NCI-H69 (cell line): ENCODE measurements around the gene PDAP1.
"Not testable (repeated sequence)": the region's sequence is repeated elsewhere in the genome, so short reads cannot be mapped to it uniquely, and the experiment has no call there.

Source experiments
- DNase-seq: peaks from one replicate; lab custom pipeline; 2025; lab: John Stamatoyannopoulos, UW

Gene PDAP1

GRCh38 chr7:99408379-99409191 is at the start of gene PDAP1, which contains the start of gene BUD31:
Gene PDAP1, minus strand, starts transcription at chr7:99408597. Its CDS starts 49 bp downstream, at chr7:99408548.
Gene BUD31, plus strand, starts transcription at chr7:99408969. Its CDS starts 2,124 bp downstream, at chr7:99411093.
- peak; percentile 97 for DNase-seq

GRCh38 chr7:99457650-99458493 is 49.5 kb upstream of the PDAP1 start:
- DNase-seq, result no peak

GRCh38 chr7:99457050-99457649 is 48.8 kb upstream of the PDAP1 start:
- DNase-seq, result no peak

GRCh38 chr7:99456288-99456687 is 47.9 kb upstream of the PDAP1 start:
- DNase-seq, result no peak

- no peak for DNase-seq
Measured at GRCh38 chr7:99455874-99456273, 47.5 kb upstream of the PDAP1 start.

GRCh38 chr7:99453105-99453504 is 44.7 kb upstream of the PDAP1 start:
- DNase-seq, result no peak

- no peak for DNase-seq
Measured at GRCh38 chr7:99452541-99452940, 44.1 kb upstream of the PDAP1 start.

GRCh38 chr7:99451936-99452335 is 43.5 kb upstream of the PDAP1 start:
- no peak for DNase-seq

- DNase-seq, result no peak
Measured at GRCh38 chr7:99449326-99449725, 40.9 kb upstream of the PDAP1 start.

- DNase-seq, result no peak
Measured at GRCh38 chr7:99448855-99449254, 40.5 kb upstream of the PDAP1 start.

GRCh38 chr7:99447943-99448342 is 39.5 kb upstream of the PDAP1 start:
- DNase-seq, result no peak

- DNase-seq, result no peak
Measured at GRCh38 chr7:99446096-99446495, 37.7 kb upstream of the PDAP1 start.

GRCh38 chr7:99440195-99440594 is 31.8 kb upstream of the PDAP1 start:
- DNase-seq, result no peak

- DNase-seq, result peak; percentile 97
Measured at GRCh38 chr7:99438573-99439480, 30.4 kb upstream of the PDAP1 start, which contains the start of the genes CPSF4 and PTCD1. Gene CPSF4, plus strand, starts transcription at chr7:99438943. Its CDS starts 140 bp downstream, at chr7:99439083. Gene PTCD1, minus strand, starts transcription at chr7:99438798. Its CDS starts 3,556 bp downstream, at chr7:99435242.

- DNase-seq, result no peak
Measured at GRCh38 chr7:99437946-99438572, 29.7 kb upstream of the PDAP1 start.

- no peak for DNase-seq
Measured at GRCh38 chr7:99433158-99433557, 24.8 kb upstream of the PDAP1 start.

GRCh38 chr7:99431756-99432540 is 23.6 kb upstream of the PDAP1 start:
- not testable (repeated sequence) for DNase-seq

GRCh38 chr7:99429756-99430155 is 21.4 kb upstream of the PDAP1 start:
- DNase-seq, result no peak

GRCh38 chr7:99428972-99429566 is 20.7 kb upstream of the PDAP1 start:
- DNase-seq, result peak; percentile 82
